Ovary (tissue), 9 donors: ENCODE measurements around the gene PRKCE. TPM values are rescaled to one million over a fixed set of nuclear protein-coding genes. Genes with fewer than 3 reads are reported as not detected.

ENCODE experiments used
- DNase-seq, 5 donors: peaks; one replicate each; pipeline ENCODE4 v3.0.0-alpha.2; 2019 to 2020
- H3K27ac ChIP-seq, 2 donors: fragments of 200-600 bp; one replicate each; pipeline versions ENCODE4 v1.5.1 to v1.8.0; 2019 to 2022
- H3K27me3 ChIP-seq: fragments of 200-600 bp; one replicate; pipeline ENCODE4 v1.8.0; 2022
- H3K36me3 ChIP-seq: fragments of 200-600 bp; sonication (generic); one replicate; pipeline ENCODE4 v1.5.1; 2019
- H3K4me1 ChIP-seq: one replicate; pipeline ENCODE4 v1.8.1; 2013; ENCODE audit warnings: mild to moderate bottlenecking, moderate library complexity; ENCODE audit not compliant: insufficient read depth
- H3K4me3 ChIP-seq: fragments of 200-600 bp; sonication (generic); one replicate; pipeline ENCODE4 v1.5.1; 2017
- H3K9me3 ChIP-seq, 2 donors: fragments of 200-600 bp in 1 of 2; sonication (generic) in 1 of 2; one replicate each; pipeline versions ENCODE4 v1.5.1 to v1.8.1; 2013 to 2019; ENCODE audit warnings: mild to moderate bottlenecking in 1 of 2, moderate library complexity in 1 of 2
- CTCF ChIP-seq, 3 donors: fragments of 450-650 bp in 2 of 3; fragments of 200-600 bp in 1 of 3; IDR thresholded peaks; one replicate each; pipeline versions ENCODE4 v1.5.1 to v1.8.0; 2016 to 2022; ENCODE audit warnings: antibody characterized with exemption in 3 of 3, mild to moderate bottlenecking in 1 of 3
- EP300 ChIP-seq: sonication (generic); formaldehyde crosslinking; IDR thresholded peaks from one replicate; pipeline ENCODE4 v1.6.1; 2017; ENCODE audit warnings: antibody characterized with exemption
- POLR2A ChIP-seq: fragments of 450-650 bp; IDR thresholded peaks from one replicate; pipeline ENCODE4 v1.6.1; 2017; ENCODE audit warnings: antibody characterized with exemption, mild to moderate bottlenecking, moderate library complexity
- WGBS, 3 donors: extraction: QIAGEN DNeasy Blood & Tissue Kit in 1 of 3; methylation state at CpG; one replicate each; pipeline versions ENCODE4 v1.1.5 to v1.1.7; 2013 to 2017; 5-methylcytosine and 5-hydroxymethylcytosine counted together
- intact Hi-C, 4 donors: fragments of 100-400 bp; cut with DNase I; formaldehyde crosslinking; loops; one replicate each; pipeline versions ENCODE4 v1.11.0 to v1.15.1; 2022 to 2023
- polyA plus RNA-seq, 2 donors: library from polyadenylated mRNA; stranded (reverse); fragments of 200-250 nt in 1 of 2; fragments of 350-450 nt in 1 of 2; fragmentation: Illumina TruSeq in 1 of 2; extraction: RNeasy Lipid Tissue Mini Kit (QIAGEN cat#74804) in 1 of 2; gene quantifications; one replicate each; pipeline ENCODE4 v1.2.3, GENCODE V29; 2013 to 2014
- total RNA-seq, 7 donors: library from RNA; depleted of rRNA in 2 of 7; stranded (reverse); fragments of >200 nt in 2 of 7; fragmentation: NEBNext Ultra II Directional in 3 of 7; extraction: Animal tissue kit (Norgen Biotek cat#: 25700) in 3 of 7; gene quantifications; one replicate each; pipeline versions ENCODE4 v1.1.0 to v1.2.4, GENCODE V29; 2016 to 2023
- donor health status: DM: no; HTN: no; CAD: no; lungs with moderate emphysema.
- donor health status: DM: no; HTN: no; CAD: no.
- donor health status: Bipolar disorder and iron deficiency.
- donor health status: DM: yes; HTN: yes; CAD: no.
- donor health status: DM: no; HTN: no; CAD: no.
- donor health status: DM: yes; HTN: yes; CAD: no.

The PRKCE gene
- total and polyA plus RNA-seq, 9 donors: 3.1 to 22.8 (median 12.8) TPM

- Histone ChIP-seq H3K27ac (no peak overlapping the region), H3K4me1 (no peaks in the 10 kb centered on the region), H3K4me3 (no peak overlapping the region), H3K36me3 (no peaks in the 10 kb centered on the region), H3K27me3 (no peaks in the 10 kb centered on the region), H3K9me3 (no peaks in the 10 kb centered on the region)
- intact Hi-C loops: no loop called here
- TF ChIP-seq EP300 (no peak), CTCF (IDR thresholded peaks at IDR 0.05) (no peak)
- WGBS, 3 donors: 77 to 89% (median 78%) methylated on average over 1 of the region's 1 CpG
- DNase-seq: no peak
Measured at GRCh38 chr2:46026431-46026830, 375.0 kb downstream of the PRKCE start.

- H3K4me3 ChIP-seq: no peak overlapping the region
- intact Hi-C loops: no loop called here
- H3K27me3 ChIP-seq: no peaks in the 10 kb centered on the region
- TF ChIP-seq CTCF (IDR thresholded peaks at IDR 0.05) (no peak), EP300 (no peak), POLR2A (no peak)
- DNase-seq: no peak
- H3K27ac ChIP-seq: no peak overlapping the region
- H3K36me3 ChIP-seq: no peaks in the 10 kb centered on the region
- no peaks in the 10 kb centered on the region for H3K9me3 ChIP-seq
- H3K4me1 ChIP-seq: no peaks in the 10 kb centered on the region
- 45 to 53% (median 47%) methylated on average over 5 of the region's 5 CpGs for WGBS, 3 donors
Measured at GRCh38 chr2:46029332-46029811, 377.9 kb downstream of the PRKCE start.

GRCh38 chr2:46030330-46030729 lies 378.9 kb downstream of the PRKCE start:
- 98 to 99% (median 98%) methylated on average over 2 of the region's 2 CpGs for WGBS, 3 donors
- H3K4me3 ChIP-seq: no peak overlapping the region
- H3K9me3 ChIP-seq: no peaks in the 10 kb centered on the region
- intact Hi-C loops: no loop called here
- H3K27ac ChIP-seq: no peak overlapping the region
- DNase-seq: no peak
- H3K27me3 ChIP-seq: no peaks in the 10 kb centered on the region
- H3K36me3 ChIP-seq: no peaks in the 10 kb centered on the region
- no peaks in the 10 kb centered on the region for H3K4me1 ChIP-seq
- TF ChIP-seq EP300 (no peak), POLR2A (no peak), CTCF (IDR thresholded peaks at IDR 0.05) (no peak)

GRCh38 chr2:46032161-46032813 lies 380.8 kb downstream of the PRKCE start:
- 85 to 89% (median 88%) methylated on average over 8 of the region's 8 CpGs for WGBS, 3 donors
- H3K4me3 ChIP-seq: no peak overlapping the region
- TF ChIP-seq EP300 (no peak), POLR2A (no peak), CTCF (IDR thresholded peaks at IDR 0.05) (no peak)
- H3K4me1 ChIP-seq: no peaks in the 10 kb centered on the region
- H3K27ac ChIP-seq: no peak overlapping the region
- H3K27me3 ChIP-seq: no peaks in the 10 kb centered on the region
- H3K9me3 ChIP-seq: no peaks in the 10 kb centered on the region
- no peak for DNase-seq
- intact Hi-C loops: no loop called here
- no peaks in the 10 kb centered on the region for H3K36me3 ChIP-seq
